Activated CD8-positive, alpha-beta memory T cell treated with anti-CD3 and anti-CD28 coated beads, Interleukin-2, amount 50 U/mL, for 1 hour (primary cell): ENCODE data around the gene HSP90AA1.
"Not testable (repeated sequence)": the region's sequence is repeated elsewhere in the genome, so short reads cannot be mapped to it uniquely, and the experiment has no call there.

ENCODE experiments used
- DNase-seq: peaks from one replicate; pipeline ENCODE4 v3.0.0-alpha.2; 2020; ENCODE audit errors: extremely low read depth

The HSP90AA1 gene

GRCh38 chr14:102071283-102071998, 15.4 kb downstream of the HSP90AA1 start:
- DNase-seq: no peak

GRCh38 chr14:102066041-102066451, 20.8 kb downstream of the HSP90AA1 start:
- no peak for DNase-seq

- not testable (repeated sequence) for DNase-seq
Observed at GRCh38 chr14:102064590-102064989, 22.3 kb downstream of the HSP90AA1 start.

- DNase-seq: no peak
Observed at GRCh38 chr14:102063808-102064429, 22.9 kb downstream of the HSP90AA1 start.

GRCh38 chr14:102063109-102063807, 23.6 kb downstream of the HSP90AA1 start:
- no peak for DNase-seq

- DNase-seq: no peak
Observed at GRCh38 chr14:102058961-102059360, 27.9 kb downstream of the HSP90AA1 start.

- DNase-seq: no peak
Observed at GRCh38 chr14:102058146-102058545, 28.7 kb downstream of the HSP90AA1 start.

- no peak for DNase-seq
Observed at GRCh38 chr14:102057480-102058114, 29.2 kb downstream of the HSP90AA1 start.

- DNase-seq: no peak
Observed at GRCh38 chr14:102056694-102057442, 30.0 kb downstream of the HSP90AA1 start.

GRCh38 chr14:102055181-102055901, 31.5 kb downstream of the HSP90AA1 start:
- DNase-seq: no peak

GRCh38 chr14:102052522-102052921, 34.3 kb downstream of the HSP90AA1 start:
- DNase-seq: no peak

- DNase-seq: no peak
Observed at GRCh38 chr14:102050625-102051024, 36.2 kb downstream of the HSP90AA1 start.

GRCh38 chr14:102050026-102050405, 36.8 kb downstream of the HSP90AA1 start:
- no peak for DNase-seq

- no peak for DNase-seq
Observed at GRCh38 chr14:102049258-102050025, 37.4 kb downstream of the HSP90AA1 start.

GRCh38 chr14:102047808-102048540, 38.9 kb downstream of the HSP90AA1 start:
- no peak for DNase-seq

GRCh38 chr14:102046337-102047278, 40.2 kb downstream of the HSP90AA1 start:
- DNase-seq: no peak

- no peak for DNase-seq
Observed at GRCh38 chr14:102044566-102044965, 42.3 kb downstream of the HSP90AA1 start.

GRCh38 chr14:102043251-102044025, 43.4 kb downstream of the HSP90AA1 start:
- no peak for DNase-seq
